Panc1 (cell line): ENCODE data around the gene KIDINS220. TPM values are rescaled to one million over a fixed set of nuclear protein-coding genes. Genes with fewer than 3 reads are reported as not detected.
"Not testable (repeated sequence)": the region's sequence is repeated elsewhere in the genome, so short reads cannot be mapped to it uniquely, and the experiment has no call there.

Experiments used
- ATAC-seq: fragments of 200-7000 bp; cut with Tn5 transposase; 2 replicates; pipeline ENCODE4 v1.9.1; 2020; ENCODE audit warnings: mild to moderate bottlenecking, moderate library complexity
- BruUV-seq: library from RNA; stranded (reverse); fragments of 400-500 nt; replicated peaks from 2 replicates; lab custom pipeline; 2021; lab: Mats Ljungman, UMichigan
- CTCF ChIA-PET: fragments of 300-600 bp; sonication (Branson Sonifier 250); formaldehyde crosslinking; loops from one replicate; lab custom pipeline; 2022; ENCODE audit warnings: antibody characterized with exemption; lab: Charles Lee
- POLR2A ChIA-PET: fragments of 300-600 bp; sonication (Branson Sonifier 250); formaldehyde crosslinking; loops from one replicate; lab custom pipeline; 2022; ENCODE audit warnings: antibody characterized with exemption; lab: Charles Lee
- DNase-seq: peaks from one replicate; pipeline ENCODE4 v3.0.0-alpha.2; 2010; ENCODE audit warnings: low read depth, low spot score
- H3K27ac ChIP-seq: 2 replicates; pipeline ENCODE4 v1.5.1; 2011; ENCODE audit warnings: mild to moderate bottlenecking, low read length, inconsistent platforms
- H3K27me3 ChIP-seq: fragments of 200-500 bp; sonication (Bioruptor generic); 2 replicates; pipeline ENCODE4 v1.6.0; 2014; ENCODE audit warnings: low read length, inconsistent platforms; ENCODE audit not compliant: control insufficient read depth, insufficient read depth
- H3K36me3 ChIP-seq: fragments of 200-500 bp; sonication (Bioruptor generic); 2 replicates; pipeline ENCODE4 v1.5.1; 2014; ENCODE audit warnings: inconsistent platforms, mild to moderate bottlenecking, low read length, moderate library complexity; ENCODE audit not compliant: control insufficient read depth, insufficient read depth
- H3K4me1 ChIP-seq: 2 replicates; pipeline ENCODE4 v1.5.1; 2011; ENCODE audit warnings: inconsistent platforms, mild to moderate bottlenecking, low read length, moderate library complexity; ENCODE audit not compliant: control insufficient read depth, insufficient read depth
- H3K4me3 ChIP-seq, 2 experiments: 2 replicates each; pipeline ENCODE4 v1.5.1; 2011 to 2012; ENCODE audit warnings: low read depth in 2 of 2, low read length in 2 of 2, mild to moderate bottlenecking in 2 of 2, inconsistent platforms in 1 of 2, moderate library complexity in 1 of 2
- H3K9me3 ChIP-seq: fragments of 200-500 bp; sonication (Bioruptor generic); 2 replicates; pipeline ENCODE4 v1.5.1; 2014; ENCODE audit warnings: low read depth, mild to moderate bottlenecking, inconsistent platforms, low read length, moderate library complexity; ENCODE audit not compliant: control insufficient read depth, insufficient read depth
- CTCF ChIP-seq: fragments of 450-650 bp; IDR thresholded peaks from 2 replicates; pipeline ENCODE4 v1.5.1; 2017; ENCODE audit warnings: mild to moderate bottlenecking
- POLR2AphosphoS5 ChIP-seq: IDR thresholded peaks from 2 replicates; pipeline ENCODE4 v1.6.1; 2012; ENCODE audit warnings: mild to moderate bottlenecking, low read depth, low read length, moderate library complexity
- REST ChIP-seq, 2 experiments: IDR thresholded peaks; 2 replicates each; pipeline ENCODE4 v1.6.1; 2011 to 2012; ENCODE audit warnings: low read depth in 2 of 2, control low read depth in 1 of 2, low read length in 1 of 2, mild to moderate bottlenecking in 1 of 2, moderate library complexity in 1 of 2; ENCODE audit not compliant: insufficient read depth in 1 of 2
- SIN3A ChIP-seq: IDR thresholded peaks from 2 replicates; pipeline ENCODE4 v1.6.1; 2012; ENCODE audit warnings: low read depth, mild to moderate bottlenecking, low read length, moderate library complexity, borderline replicate concordance; ENCODE audit not compliant: insufficient read depth
- TCF7L2 ChIP-seq: IDR thresholded peaks from 2 replicates; pipeline ENCODE4 v1.6.1; 2011; ENCODE audit warnings: mild to moderate bottlenecking, low read depth, low read length, inconsistent platforms
- in situ Hi-C: cut with HindIII; loops from 2 replicates; pipeline ENCODE4 v1.10.0; 2016; ENCODE audit warnings: low sequenced_read_pairs, low pct_unique_long_range_greater_than_20kb
- intact Hi-C: fragments of 100-400 bp; cut with micrococcal nuclease; formaldehyde crosslinking; loops from one replicate; pipeline ENCODE4 v1.10.0; 2022; ENCODE audit not compliant: unreplicated experiment
- total RNA-seq: library from RNA; stranded (reverse); gene quantifications from one replicate; pipeline ENCODE4 v1.2.1, GENCODE V29; 2021; ENCODE audit not compliant: unreplicated experiment

The KIDINS220 gene
- total RNA-seq, 1 experiment from 2014 or later, result 39.3 TPM

- H3K36me3 ChIP-seq, result peaks cover 6% of the 10 kb centered on the region
- intact Hi-C loops (no loop called here), in situ Hi-C loops (no loop called here)
- no peaks in the 10 kb centered on the region for H3K27me3 ChIP-seq
- H3K27ac ChIP-seq, result no peak overlapping the region
- ATAC-seq (no peak), DNase-seq (no peak)
- TF ChIP-seq REST (IDR thresholded peaks at IDR 0.05; ENCODE audit: insufficient read depth in 1 of 2, low read depth in 2 of 2, low read length in 1 of 2) (no peak), CTCF (no peak), TCF7L2 (no peak)
- CTCF ChIA-PET, result no interaction called here
- POLR2A ChIA-PET, result no interaction called here
- H3K4me3 ChIP-seq, result no peak overlapping the region
- H3K4me1 ChIP-seq, result no peaks in the 10 kb centered on the region
- no peaks in the 10 kb centered on the region for H3K9me3 ChIP-seq
- no TSS peak for BruUV-seq
Observed at GRCh38 chr2:8732601-8733000, 104.8 kb downstream of the KIDINS220 start.

- in situ Hi-C loops (no loop called here), intact Hi-C loops (no loop called here)
- TF ChIP-seq SIN3A (no peak), POLR2AphosphoS5 (no peak), CTCF (no peak), REST (IDR thresholded peaks at IDR 0.05; ENCODE audit: insufficient read depth in 1 of 2, low read depth in 2 of 2, low read length in 1 of 2) (no peak), TCF7L2 (no peak)
- Histone ChIP-seq H3K27me3 (no peaks in the 10 kb centered on the region), H3K4me3 (no peak overlapping the region), H3K9me3 (no peaks in the 10 kb centered on the region), H3K27ac (no peak overlapping the region), H3K4me1 (no peaks in the 10 kb centered on the region), H3K36me3 (peaks cover 6% of the 10 kb centered on the region)
- no peak for DNase-seq
- BruUV-seq, result no TSS peak
- ChIA-PET POLR2A (no interaction called here), CTCF (no interaction called here)
- no peak for ATAC-seq
Observed at GRCh38 chr2:8729939-8730338, 107.5 kb downstream of the KIDINS220 start.

GRCh38 chr2:8729101-8729500 lies 108.3 kb downstream of the KIDINS220 start:
- ATAC-seq, in situ Hi-C loops, POLR2A ChIA-PET, CTCF ChIA-PET, H3K9me3 ChIP-seq, H3K4me1 ChIP-seq, H3K27me3 ChIP-seq, H3K36me3 ChIP-seq, BruUV-seq, H3K4me3 ChIP-seq, H3K27ac ChIP-seq, DNase-seq, intact Hi-C loops: not testable (repeated sequence)
